CD1c-positive myeloid dendritic cell (primary cell): ENCODE measurements around the gene ZGLP1.

Source experiments
- DNase-seq: peaks from one replicate; pipeline ENCODE4 v3.0.0-alpha.2; 2016; ENCODE audit errors: extremely low spot score

Gene ZGLP1

GRCh38 chr19:10277795-10278589, 31.6 kb downstream of the ZGLP1 start:
- no peak for DNase-seq

- no peak for DNase-seq
These were observed 35.0 kb downstream of the ZGLP1 start for GRCh38 chr19:10274589-10274988.

- peak; percentile 85 for DNase-seq
These were observed 38.0 kb downstream of the ZGLP1 start for GRCh38 chr19:10271543-10272086.

- DNase-seq = peak; percentile 96
These were observed 38.8 kb downstream of the ZGLP1 start, which contains the start of gene ICAM1 for GRCh38 chr19:10270616-10271394. Gene ICAM1, plus strand, starts transcription at chr19:10271120. Its CDS starts 40 bp downstream, at chr19:10271160.

GRCh38 chr19:10270180-10270615, 39.4 kb downstream of the ZGLP1 start:
- peak; percentile 97 for DNase-seq

GRCh38 chr19:10269333-10270179, 40.1 kb downstream of the ZGLP1 start:
- DNase-seq = peak; percentile 94

- no peak for DNase-seq
These were observed 41.5 kb downstream of the ZGLP1 start for GRCh38 chr19:10268071-10268470.

- DNase-seq = no peak
These were observed 42.9 kb downstream of the ZGLP1 start for GRCh38 chr19:10266706-10267105.

- DNase-seq = no peak
These were observed 46.8 kb downstream of the ZGLP1 start for GRCh38 chr19:10262771-10263170.

- DNase-seq = peak; percentile 52
These were observed 49.5 kb downstream of the ZGLP1 start for GRCh38 chr19:10260141-10260584.

- peak; percentile 94 for DNase-seq
These were observed 50.3 kb downstream of the ZGLP1 start for GRCh38 chr19:10259162-10259905.

- DNase-seq = no peak
These were observed 51.4 kb downstream of the ZGLP1 start for GRCh38 chr19:10258080-10258710.

GRCh38 chr19:10256970-10257615, 52.5 kb downstream of the ZGLP1 start:
- DNase-seq = no peak

GRCh38 chr19:10256551-10256950, 53.1 kb downstream of the ZGLP1 start:
- DNase-seq = no peak

GRCh38 chr19:10255358-10255757, 54.3 kb downstream of the ZGLP1 start:
- DNase-seq = no peak
